Upper lobe of left lung (tissue), 4 donors: ENCODE results near the gene TSPEAR.

ENCODE experiments used
- CTCF ChIP-seq, 6 experiments: fragments of 450-650 bp in 4 of 6; fragments of 200-600 bp in 2 of 6; sonication (generic) in 2 of 6; IDR thresholded peaks; one replicate each; pipeline ENCODE4 v1.5.1; 2016 to 2019; ENCODE audit warnings: antibody characterized with exemption in 6 of 6
- POLR2A ChIP-seq, 4 donors: fragments of 450-650 bp; IDR thresholded peaks; one replicate each; pipeline ENCODE4 v1.5.1; 2016 to 2017; ENCODE audit warnings: antibody characterized with exemption in 4 of 4, mild to moderate bottlenecking in 2 of 4

- TF ChIP-seq CTCF (IDR thresholded peaks at IDR 0.05) (no peak), POLR2A (IDR thresholded peaks at IDR 0.05) (no peak)
Observed at GRCh38 chr21:44526096-44526997, 185.0 kb downstream of the TSPEAR start.
